Thoracic aorta (tissue), 2 donors: Measurements from ENCODE around the gene COA5. TPM values are rescaled to one million over a fixed set of nuclear protein-coding genes. Genes with fewer than 3 reads are reported as not detected.

Experiments
- ATAC-seq: fragments of 150-250 bp; one replicate; pipeline ENCODE4 v1.8.0; 2017; ENCODE audit warnings: low read depth; ENCODE audit not compliant: insufficient number of reproducible peaks, low FRiP score
- DNase-seq: peaks from one replicate; pipeline ENCODE4 v3.0.0-alpha.2; 2020; ENCODE audit warnings: low spot score
- H3K27ac ChIP-seq, 2 donors: fragments of 200-600 bp; sonication (generic); 1 replicate in 1 of 2; 2 replicates in 1 of 2; pipeline ENCODE4 v1.5.1; 2016; ENCODE audit warnings: mild to moderate bottlenecking in 2 of 2, moderate library complexity in 2 of 2
- H3K27me3 ChIP-seq: fragments of 200-600 bp; sonication (generic); replicated peaks from 2 replicates; pipeline ENCODE4 v1.6.0; 2016; ENCODE audit warnings: mild to moderate bottlenecking; ENCODE audit not compliant: insufficient read depth
- H3K36me3 ChIP-seq: fragments of 200-600 bp; sonication (generic); one replicate; pipeline ENCODE4 v1.5.1; 2016
- H3K4me1 ChIP-seq, 2 donors: fragments of 200-600 bp; sonication (generic); 1 replicate in 1 of 2; 2 replicates in 1 of 2; pipeline versions ENCODE4 v1.5.1 to v1.6.0; 2016; ENCODE audit warnings: low read depth in 2 of 2, mild to moderate bottlenecking in 1 of 2; ENCODE audit not compliant: control insufficient read depth in 1 of 2
- H3K4me3 ChIP-seq: fragments of 200-600 bp; sonication (generic); 2 replicates; pipeline ENCODE4 v1.5.1; 2016; ENCODE audit warnings: mild to moderate bottlenecking
- H3K9me3 ChIP-seq: fragments of 200-600 bp; sonication (generic); 2 replicates; pipeline ENCODE4 v1.5.1; 2016
- CTCF ChIP-seq: fragments of 200-600 bp; sonication (generic); IDR thresholded peaks from one replicate; pipeline ENCODE4 v1.5.1; 2019; ENCODE audit warnings: antibody characterized with exemption
- total RNA-seq, 2 donors: library from RNA; depleted of rRNA; stranded (reverse); fragments of >200 nt; gene quantifications; one replicate each; pipeline versions ENCODE4 v1.1.0 to v1.2.3, GENCODE V29; 2016

COA5 gene
- total RNA-seq, 2 donors from 2014 or later, result 29.8 to 37.5 TPM

- H3K27ac ChIP-seq, result no peak overlapping the region
- no peak for ATAC-seq
- DNase-seq, result no peak
- H3K4me1 ChIP-seq, result no peaks in the 10 kb centered on the region
- H3K36me3 ChIP-seq, result peaks cover 26% of the 10 kb centered on the region
- H3K4me3 ChIP-seq, result no peak overlapping the region
- no peaks in the 10 kb centered on the region for H3K27me3 ChIP-seq
- TF ChIP-seq CTCF, result no peak
- H3K9me3 ChIP-seq, result no peaks in the 10 kb centered on the region
Measured at GRCh38 chr2:98634406-98635092, 26.2 kb upstream of the COA5 start.

DNA sequence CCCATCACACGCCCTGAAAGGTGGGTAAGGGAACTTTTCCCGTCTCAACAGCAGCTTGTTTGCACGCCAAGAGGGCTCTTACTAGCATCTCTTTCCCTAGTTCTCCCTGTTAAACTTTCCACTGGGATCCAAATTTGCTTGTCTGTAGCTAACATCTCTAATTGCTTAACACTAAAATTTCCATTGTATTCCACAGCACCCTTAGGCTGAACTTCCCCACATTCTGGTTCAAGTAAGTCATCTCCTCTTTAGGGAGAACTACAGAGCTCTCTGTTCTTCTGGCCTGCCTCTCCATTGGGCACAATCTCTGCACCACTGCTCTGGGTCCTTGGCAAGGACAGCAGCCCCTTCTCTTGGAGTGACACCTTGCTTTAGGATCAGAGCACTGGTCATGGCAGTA, 24.0 kb upstream of the COA5 start:
- H3K4me3 ChIP-seq, result no peak overlapping the region
- H3K4me1 ChIP-seq, result no peaks in the 10 kb centered on the region
- H3K27me3 ChIP-seq, result no peaks in the 10 kb centered on the region
- H3K27ac ChIP-seq, result no peak overlapping the region
- ATAC-seq (no peak), DNase-seq (no peak)
- no peak for TF ChIP-seq CTCF
- peaks cover 26% of the 10 kb centered on the region for H3K36me3 ChIP-seq
- H3K9me3 ChIP-seq, result no peaks in the 10 kb centered on the region

GRCh38 chr2:98623657-98624056, 15.3 kb upstream of the COA5 start:
- H3K27ac ChIP-seq, result no peak overlapping the region
- no peak for TF ChIP-seq CTCF
- H3K36me3 ChIP-seq, result peaks cover 8% of the 10 kb centered on the region
- no peaks in the 10 kb centered on the region for H3K9me3 ChIP-seq
- no peaks in the 10 kb centered on the region for H3K27me3 ChIP-seq
- ATAC-seq (peak; percentile 45), DNase-seq (no peak)
- H3K4me1 ChIP-seq, result peaks cover 0 to 7% of the 10 kb centered on the region in 2 donors
- no peak overlapping the region for H3K4me3 ChIP-seq

- no peak for ATAC-seq
- H3K27ac ChIP-seq, result no peak overlapping the region
- no peaks in the 10 kb centered on the region for H3K4me1 ChIP-seq
- no peaks in the 10 kb centered on the region for H3K27me3 ChIP-seq
- peaks cover 49% of the 10 kb centered on the region for H3K36me3 ChIP-seq
- DNase-seq, result no peak
- H3K9me3 ChIP-seq, result no peaks in the 10 kb centered on the region
- H3K4me3 ChIP-seq, result no peak overlapping the region
- TF ChIP-seq CTCF, result no peak
Measured at GRCh38 chr2:98617149-98617548, 8.8 kb upstream of the COA5 start.

- DNase-seq (no peak), ATAC-seq (no peak)
- H3K27ac ChIP-seq, result no peak overlapping the region
- H3K4me1 ChIP-seq, result peaks cover 6 to 13% of the 10 kb centered on the region in 2 donors
- H3K4me3 ChIP-seq, result no peak overlapping the region
- no peaks in the 10 kb centered on the region for H3K9me3 ChIP-seq
- H3K27me3 ChIP-seq, result no peaks in the 10 kb centered on the region
- H3K36me3 ChIP-seq, result peaks cover 47% of the 10 kb centered on the region
- TF ChIP-seq CTCF, result no peak
Measured at GRCh38 chr2:98615481-98615880, 7.2 kb upstream of the COA5 start.
